Activated CD4-positive, alpha-beta T cell treated with anti-CD3 and anti-CD28 coated beads for 4 hours (primary cell): Measurements from ENCODE around the gene MAP3K4.

ENCODE experiments used
- DNase-seq, 2 donors: peaks; one replicate each; pipeline ENCODE4 v3.0.0-alpha.2; 2020

The MAP3K4 gene

DNA sequence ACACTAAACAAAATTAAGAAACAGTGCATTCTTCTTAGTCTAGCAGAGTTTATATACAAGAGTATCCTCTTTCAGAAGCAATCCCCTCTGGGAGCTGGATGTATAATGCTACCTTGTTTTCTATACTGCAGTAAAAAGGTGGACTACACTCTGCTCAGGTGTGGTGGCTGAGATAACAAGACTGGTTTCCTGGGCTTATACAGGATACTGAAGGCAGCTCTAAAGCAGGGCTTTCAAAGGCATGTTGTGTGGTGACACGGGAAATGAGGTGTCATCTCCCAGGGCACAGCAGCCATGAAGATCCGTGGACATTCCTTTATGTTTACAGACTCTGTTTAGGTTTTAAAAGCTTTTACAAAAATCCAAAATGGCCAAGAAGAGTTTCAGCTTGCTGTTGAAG lies 136.7 kb downstream of the MAP3K4 start:
- DNase-seq, result no peak

DNA sequence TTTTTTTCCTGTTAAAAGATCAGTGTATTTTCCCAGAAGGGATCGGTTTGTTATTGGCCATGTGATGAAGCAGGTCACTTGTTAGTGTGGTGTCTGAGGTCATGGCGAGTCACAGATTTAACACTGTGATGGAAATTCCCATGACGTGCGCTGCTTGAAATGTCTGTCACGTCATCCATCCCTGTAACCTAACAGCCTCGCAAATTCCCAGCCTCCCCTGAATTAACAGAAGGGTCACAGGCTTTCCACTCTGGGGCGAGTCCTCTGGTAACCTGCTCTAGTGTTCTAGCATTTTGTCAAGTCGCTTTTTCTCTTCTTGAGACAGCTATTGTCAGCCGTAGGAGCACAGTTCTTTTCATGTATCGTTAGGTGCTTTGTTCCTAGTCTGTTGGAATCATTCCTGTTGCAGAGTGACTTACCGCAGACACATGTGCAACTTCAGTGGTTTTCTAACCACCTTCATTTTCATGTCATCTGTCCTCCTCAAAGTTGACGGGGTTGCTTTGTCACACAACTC lies 137.2 kb downstream of the MAP3K4 start:
- peak; percentile 20 to 44 for DNase-seq

DNA sequence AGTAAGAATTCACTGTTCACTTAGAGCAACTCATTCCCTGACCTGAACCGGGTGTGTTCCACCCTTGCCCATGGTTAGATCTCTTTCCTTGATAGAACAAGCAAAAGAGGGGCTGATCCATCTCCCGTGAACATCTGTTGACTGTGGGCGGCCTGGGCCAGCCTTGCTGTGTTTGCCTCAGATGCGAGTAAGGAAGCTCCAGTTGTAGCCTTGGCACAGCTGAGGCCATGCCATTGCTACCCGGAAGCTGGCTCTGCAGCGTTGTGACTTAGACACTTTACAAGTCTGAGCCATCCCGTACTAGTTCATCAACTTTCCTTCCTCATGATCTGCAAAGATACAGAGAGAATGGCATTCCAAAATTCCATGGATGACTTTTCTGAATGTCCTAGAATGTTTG lies 139.0 kb downstream of the MAP3K4 start:
- DNase-seq, result no peak

DNA sequence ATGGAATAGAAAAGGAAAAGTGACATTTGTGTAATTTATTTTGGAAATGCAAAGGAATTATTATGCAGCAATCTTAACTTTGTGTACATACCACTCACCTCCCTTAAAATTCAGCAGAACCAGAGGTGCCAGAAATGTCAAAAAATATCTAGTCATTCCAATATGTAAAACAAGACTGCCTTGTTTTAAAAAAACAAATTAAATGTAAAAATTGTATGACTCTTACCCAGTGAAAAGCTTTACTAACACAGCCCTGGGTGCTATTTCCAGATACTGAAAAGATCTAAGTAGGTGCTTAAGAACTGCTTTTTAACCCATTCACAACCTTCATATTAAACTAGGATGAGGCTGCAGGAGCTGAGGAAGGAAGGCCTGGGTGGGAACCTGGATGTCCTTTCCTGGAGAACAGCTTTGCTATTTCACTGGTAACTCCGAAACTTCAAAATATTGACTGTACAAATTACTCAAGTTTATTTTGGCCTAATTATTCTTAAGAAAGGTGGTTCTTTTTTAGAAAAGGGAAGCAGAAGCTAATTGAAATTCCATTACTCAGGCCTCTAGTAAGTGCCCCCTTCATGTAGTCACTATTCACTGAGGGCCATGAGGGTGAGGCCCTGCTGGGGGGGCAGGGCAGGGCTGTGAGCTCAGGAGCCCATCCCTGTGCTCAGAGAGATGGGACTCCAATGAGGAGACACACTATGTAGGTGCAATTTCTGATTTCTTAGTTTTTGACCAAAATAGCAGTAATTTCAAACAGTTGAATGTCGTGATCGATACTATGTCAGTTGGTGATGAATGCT lies 139.6 kb downstream of the MAP3K4 start:
- DNase-seq, result no peak

DNA sequence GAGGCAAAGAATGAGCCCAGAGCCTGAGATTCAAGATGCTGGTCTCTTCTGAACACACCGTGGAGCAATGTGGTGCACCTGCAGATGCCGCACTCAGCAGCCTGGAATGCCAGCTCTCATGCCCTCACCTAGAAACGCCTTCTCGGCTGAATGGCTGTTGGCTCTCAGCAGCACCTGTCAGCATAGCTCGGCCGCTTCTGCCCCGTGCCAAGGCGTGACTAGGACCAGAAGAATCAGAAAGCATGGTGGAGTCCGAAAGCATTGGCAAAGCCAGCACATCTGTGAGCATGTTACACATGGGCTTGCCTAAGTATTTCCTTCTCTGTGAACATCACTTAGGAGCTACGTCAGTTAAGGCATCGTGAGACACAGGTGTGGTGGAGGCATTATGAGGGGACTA lies 140.8 kb downstream of the MAP3K4 start:
- DNase-seq, result no peak

DNA sequence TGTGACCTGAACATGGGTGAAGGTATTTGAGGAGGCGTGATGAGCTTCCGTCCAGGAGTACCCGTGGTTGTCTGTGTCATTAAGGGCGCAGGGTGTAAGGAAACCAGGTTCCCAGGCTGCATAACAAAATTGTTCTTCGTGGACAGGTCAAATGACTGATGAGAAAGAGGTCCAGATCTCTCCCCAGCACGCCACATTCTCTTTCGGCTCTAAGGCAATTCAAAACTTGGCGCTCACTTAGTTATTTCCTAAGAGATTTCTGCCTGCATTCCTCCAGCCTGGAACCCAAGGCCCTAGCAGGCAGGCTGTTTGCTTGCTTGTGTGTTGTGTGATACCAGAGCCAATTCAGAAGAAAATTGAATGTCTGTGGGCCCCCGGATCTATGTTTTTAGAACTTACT lies 142.4 kb downstream of the MAP3K4 start:
- no peak for DNase-seq

DNA sequence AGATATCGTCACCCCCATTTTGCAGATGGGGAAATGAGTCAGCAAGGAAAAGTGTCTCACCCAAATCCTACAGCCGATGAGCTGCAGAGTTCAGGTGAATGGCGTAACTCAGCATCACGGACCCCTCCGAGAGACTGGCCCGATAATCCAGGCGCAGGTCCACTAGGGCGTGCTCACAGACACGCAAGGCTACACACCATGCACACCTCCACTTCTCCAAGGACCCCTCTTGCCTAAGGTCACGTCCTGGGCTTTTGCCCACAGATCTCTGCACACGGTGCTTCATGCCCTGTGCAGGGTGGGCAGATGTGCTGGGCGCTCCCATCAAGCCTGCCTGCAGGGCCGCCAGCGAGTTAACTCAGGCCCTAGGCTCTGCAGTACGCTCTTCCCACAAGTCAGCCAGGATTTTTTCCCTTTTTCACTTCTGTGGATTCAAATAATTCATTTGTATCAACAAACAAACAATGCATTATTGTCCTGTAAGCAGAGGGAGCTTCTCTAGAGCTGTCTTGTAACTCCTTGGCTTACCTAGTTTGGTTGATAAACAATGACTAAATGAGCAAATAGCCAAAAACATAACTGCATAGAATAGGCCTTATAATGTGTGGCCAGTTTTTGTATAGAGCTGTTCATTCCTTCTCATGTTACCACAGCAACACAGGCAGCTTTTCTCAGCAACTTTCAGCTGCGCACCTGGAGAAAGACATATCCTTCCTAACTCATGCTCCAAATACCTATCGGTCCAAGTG lies 143.2 kb downstream of the MAP3K4 start:
- DNase-seq, result no peak

DNA sequence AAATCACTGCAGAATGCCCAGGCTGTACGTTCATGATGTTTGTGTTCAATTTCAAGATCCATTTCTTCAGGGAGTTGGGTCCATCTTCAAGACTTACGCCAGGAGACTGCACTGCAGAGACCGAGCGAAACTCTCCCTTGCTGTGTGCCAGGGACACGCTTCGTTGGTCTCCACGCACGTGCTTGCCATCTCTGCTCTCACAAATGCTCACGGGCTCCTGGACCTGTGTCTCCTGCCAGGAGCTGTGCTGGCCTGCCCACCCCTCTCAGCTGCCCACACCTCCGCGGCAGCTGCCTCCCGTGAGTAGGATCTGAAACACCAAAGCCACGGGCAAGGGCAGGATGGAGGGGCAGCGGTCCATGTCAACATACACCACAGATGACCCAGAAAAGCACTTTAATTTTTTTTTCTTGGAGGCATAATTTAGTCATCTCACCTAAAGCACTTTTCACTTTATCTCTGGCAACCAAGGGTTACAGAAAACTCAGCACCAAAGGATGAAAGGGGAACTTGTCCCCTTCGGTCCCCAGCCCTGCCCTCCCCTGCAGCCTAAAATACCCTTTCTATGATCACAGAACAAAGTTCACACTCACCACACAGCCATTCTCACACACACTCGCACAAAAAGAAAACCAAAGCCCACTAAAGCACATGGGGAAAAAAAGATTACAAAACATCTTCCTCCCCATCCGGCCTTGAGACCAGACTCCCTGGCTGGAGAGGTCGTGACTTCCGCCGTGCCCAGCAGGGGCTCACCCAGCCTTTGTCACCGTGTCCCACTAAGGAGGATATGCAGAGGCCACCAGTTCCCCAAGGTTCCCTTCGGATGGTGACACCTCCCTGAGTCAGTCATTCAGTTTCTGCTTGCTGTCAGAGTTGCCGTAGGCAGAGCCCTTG lies 144.4 kb downstream of the MAP3K4 start:
- no peak for DNase-seq

DNA sequence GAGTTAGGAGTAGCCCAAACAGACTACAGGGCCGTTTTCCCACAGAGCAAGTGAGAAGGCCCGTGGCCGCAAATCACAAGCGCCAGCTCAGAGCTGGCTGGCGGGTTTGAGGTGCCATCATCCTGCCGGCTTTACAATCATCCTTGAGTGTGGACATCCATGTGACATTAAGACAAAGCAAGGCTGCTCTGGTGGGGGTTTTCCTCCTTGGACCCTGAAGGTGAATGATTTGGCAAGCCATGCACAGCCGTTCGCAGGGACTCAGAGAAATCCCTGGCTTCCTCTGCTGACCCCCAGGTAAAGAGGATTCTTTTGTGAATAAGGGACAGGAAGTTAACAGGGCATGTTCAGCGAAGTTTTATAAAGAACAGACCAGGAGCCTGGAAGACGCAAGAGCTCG lies 145.1 kb downstream of the MAP3K4 start:
- no peak for DNase-seq

DNA sequence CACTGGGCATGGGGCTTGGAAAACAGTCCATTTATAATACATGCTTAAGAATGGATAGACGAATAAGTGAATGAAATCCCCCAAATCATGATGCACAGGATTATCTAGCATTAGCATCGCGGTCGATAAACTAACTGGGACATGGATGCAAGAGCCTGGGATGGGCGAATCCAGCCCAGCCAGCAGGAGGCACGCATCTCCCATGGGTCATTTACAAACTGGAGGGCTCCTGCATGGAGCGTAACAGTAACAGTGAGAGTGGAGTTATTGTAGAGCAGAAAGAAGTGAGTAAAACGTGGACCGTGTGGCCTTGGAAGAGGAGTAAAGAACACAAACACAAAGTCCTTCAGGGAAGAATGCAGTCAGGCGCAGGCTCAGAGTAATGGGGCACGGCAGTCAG lies 145.8 kb downstream of the MAP3K4 start:
- no peak for DNase-seq

DNA sequence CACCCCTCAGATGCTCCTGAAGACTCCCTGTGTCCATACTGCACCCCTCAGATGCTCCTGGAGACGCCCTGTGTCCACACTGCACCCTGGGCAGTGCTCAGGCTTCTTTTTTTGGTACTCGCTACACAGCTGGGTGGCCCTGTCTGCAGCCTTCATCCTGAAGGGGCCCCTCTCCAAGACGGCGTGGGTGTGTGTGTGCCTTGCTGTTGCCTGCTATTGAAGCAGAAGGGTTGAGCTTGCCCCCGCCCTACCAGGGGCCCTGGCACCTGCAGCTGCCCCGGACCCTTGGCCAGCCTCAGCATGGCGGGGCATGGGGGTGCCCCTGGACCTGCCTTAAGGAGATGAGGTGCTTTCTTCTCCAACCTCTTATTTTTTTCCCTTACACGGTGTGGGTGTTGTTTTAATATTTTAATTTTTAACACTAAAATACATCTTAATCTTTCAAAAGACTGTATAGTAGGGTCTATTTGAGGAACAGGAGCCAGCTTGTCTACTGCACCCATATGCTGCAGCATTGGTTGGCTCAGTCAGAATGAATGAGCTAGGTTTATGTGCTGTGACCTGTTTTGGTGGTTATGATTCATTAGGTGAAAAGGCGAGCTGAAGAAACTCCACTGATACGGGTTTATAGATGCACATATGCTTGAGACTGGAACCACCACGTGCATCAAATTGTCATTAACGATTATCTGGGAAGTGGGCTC lies 146.4 kb downstream of the MAP3K4 start:
- DNase-seq, result no peak

DNA sequence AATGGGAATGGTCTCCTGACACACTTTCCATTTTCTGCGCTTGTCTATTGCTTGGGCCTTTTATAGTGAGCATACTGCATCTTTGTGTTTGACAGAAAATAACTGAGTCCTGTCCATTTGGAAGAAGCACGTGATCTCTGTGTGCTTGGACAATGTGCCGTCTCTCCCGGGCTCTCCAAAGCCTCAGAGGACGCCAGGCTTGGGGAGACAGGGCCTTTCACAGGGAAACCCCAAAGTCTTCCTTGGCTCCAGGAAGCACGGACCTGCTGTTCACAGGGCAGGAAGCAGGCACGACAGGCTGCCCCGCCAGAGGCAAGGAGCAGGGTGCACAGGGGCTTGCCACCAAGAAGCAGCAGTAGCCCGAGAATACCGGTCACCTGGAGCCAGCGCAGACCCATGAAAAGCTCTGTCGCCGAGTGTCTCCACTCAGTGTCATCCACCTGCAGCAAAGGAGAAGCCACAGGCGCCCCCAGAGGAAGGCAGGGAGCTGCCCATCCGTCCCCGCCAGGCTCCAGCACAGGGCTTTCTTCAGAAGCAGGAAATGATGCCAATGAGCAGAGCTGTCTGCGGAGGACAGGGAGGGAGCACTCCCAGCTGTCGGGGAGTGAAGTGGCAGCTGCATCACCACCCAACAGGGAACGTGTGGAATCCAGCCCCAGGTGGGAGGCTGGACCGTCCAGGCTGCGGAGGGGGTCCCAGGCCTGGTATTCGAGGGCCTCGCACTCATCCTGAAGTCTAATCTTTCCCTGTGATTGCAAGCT lies 147.2 kb downstream of the MAP3K4 start:
- DNase-seq, result no peak

DNA sequence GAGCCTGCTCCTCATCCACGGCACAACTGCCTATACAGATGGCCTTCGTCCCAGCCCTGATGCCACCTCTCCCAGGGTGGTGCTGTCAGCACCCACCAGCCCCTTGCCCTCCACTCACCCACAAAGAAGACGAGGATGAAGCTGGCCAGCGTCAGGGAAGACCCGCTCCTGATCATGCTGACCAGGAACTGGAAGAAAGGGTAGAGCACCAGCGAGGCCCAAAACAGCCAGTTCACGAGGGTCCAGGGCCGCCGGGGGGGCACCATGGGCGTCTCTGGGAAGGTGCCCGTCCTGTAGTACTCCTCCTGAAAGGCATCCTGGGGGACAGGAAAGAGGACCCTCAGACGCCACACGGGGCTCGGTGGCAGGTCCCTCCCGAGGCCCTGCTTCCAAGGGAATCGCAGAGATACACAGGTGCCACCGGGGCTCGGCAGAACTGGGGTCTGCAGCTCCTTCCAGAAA lies 147.8 kb downstream of the MAP3K4 start:
- no peak for DNase-seq

DNA sequence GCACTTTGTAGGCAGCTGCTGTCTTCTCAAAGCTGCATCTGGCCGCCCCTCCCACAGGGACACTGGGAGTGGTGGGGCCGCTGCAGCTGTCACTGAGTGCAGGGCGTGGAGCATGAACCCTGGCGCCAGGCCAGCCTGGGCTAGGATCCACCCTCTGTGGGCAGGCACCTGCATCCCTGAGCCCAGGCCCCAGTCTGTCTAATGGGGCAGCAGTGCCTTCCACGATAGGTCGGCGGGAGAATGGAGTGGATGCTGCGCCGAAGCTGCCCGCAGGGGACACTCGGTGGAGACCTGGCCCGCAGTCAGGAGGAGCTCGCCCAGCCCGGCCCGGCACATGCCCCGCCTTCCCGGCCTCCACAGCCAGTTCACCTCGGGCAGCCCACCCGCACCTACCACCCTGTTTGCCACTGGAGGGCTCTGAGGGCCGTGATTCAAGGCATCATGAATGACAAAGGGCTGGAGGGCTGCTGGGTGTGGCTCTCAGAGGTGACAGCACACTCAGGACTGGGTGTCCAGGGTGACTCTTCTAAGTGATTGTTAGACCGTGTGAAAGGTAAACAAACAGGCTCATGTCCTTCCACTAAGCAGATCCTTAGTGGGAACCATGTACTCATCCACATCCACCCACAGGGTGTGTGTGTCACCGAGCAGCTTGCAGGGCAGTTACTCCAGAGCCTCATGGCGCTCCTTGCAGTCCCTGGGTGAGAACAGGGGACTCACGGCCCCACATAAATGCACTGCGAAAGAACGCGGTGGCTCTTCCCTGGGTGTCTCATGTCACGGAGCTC lies 148.4 kb downstream of the MAP3K4 start:
- DNase-seq, result no peak

DNA sequence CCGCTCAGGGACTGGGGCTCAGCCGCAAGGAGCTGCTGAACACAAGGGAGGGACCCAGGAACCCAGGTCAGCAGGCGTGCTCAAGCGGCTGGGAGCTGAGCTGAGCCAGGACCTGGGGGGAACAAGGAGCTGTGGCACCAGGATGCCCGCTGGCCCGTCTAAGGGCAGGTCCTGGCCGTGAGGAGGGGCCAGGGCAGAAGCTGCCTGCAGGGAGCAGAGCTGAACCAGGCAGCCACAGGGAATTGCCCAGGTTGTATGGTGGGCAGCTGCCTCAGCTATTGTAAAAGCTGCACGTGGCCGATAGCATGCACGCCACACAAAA lies 148.9 kb downstream of the MAP3K4 start:
- DNase-seq, result no peak

DNA sequence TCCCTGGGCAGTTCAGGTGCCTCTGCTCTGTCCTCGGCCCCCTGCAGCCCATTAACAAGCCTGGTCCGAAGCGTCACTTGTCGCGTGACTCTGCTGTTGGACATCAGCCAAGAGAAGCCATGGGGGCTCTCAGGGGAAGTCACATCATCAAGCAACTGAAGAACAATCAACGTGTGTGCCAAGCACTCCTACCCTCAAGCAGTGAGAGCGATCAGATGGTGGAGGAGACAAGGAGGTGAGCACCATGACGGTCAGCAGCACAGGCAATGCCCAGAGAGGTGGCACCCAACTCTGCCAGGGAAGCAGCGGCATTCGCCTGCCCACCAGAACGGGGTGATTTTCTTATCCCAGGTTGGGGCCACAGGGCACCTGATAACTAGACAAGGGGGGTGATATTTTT lies 149.6 kb downstream of the MAP3K4 start:
- no peak for DNase-seq

DNA sequence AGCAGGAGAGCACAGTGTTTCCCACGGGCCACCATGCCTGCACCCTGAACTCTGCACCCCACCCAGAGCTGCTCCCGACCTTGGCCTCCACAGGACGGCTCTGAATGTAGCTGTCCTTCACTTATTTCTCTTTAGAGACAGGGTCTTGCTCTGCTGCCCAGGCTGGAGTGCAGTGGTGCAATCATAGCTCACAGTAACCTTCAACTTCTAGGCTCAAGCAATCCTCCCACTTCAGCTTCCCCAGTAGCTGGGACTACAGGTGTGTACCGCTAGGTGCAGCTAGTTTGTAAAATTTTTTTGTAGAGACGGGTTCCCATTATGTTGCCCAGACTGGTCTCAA lies 151.4 kb downstream of the MAP3K4 start:
- no peak for DNase-seq

DNA sequence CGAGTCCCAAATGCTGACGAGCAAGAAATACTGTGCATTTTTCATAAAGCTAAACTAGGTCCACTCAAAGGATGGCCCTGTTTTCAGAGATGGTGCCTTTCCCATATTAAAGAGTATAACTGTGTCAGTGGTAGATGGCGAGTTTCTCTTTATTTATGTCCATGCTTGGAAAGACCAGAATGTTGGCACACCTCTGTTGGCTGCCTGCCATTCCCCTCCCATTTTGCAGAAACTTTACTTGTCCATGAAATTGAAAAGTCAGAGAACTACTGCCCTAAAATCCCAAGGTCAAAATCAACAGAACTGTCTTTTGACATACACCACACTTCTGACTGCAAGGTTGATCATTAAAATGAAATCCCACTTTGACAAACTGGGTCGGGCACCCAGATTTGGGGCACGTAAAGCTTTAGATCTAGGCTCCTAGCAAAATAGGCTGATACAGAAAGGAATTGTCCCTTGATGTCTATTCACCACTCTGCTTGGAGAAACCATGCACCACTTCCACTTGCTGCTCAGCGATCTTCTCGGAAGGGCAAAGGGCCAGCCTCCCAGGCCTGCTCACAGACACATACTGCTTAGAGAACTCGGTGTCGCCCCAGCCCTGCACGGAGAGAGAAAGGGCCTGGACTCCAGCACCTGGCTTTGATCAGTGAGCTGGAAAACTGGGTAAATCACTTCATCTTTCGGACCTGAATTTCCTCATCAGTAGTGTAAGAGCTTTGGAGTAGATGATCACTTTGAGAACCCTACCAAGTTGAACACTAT lies 152.3 kb downstream of the MAP3K4 start:
- DNase-seq, result no peak

DNA sequence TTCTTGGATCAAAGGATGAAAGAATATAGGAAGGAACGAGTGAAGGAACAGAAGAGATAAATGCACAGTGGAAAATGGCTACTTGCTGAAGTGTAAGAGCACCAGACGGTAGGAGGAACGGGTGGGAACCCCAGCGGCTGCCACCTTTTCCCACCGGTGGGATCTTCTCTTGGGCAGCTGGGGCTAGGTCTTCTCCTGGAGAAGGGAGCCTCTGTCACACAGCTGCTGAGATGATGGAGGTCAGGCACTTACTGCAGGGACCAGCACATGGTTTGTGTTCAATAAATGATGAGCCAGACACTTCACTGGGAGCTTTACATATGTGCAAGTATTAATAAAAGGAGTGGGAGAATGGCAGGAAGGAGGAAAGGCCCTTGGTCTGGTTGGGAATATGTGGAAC lies 158.6 kb downstream of the MAP3K4 start:
- DNase-seq, result no peak

DNA sequence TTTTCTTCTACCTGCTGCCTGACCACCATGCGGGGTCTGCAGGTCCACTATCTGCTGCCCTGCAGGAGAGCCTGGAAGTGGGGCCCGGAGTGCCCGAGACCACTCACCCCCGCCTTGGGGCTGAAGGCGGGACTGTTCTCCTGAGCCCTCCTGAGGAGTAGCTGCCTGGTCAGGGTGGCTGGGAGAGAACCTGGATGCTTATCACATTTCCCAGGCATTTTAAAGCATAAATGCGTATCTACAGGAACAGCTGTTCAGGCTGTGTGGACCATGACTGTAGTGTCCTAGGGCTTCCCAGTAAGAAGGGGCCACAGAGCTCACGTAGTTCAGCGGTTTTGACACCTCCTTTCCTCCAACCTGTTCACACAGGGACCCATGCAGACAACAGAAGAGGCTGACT lies 159.0 kb downstream of the MAP3K4 start:
- no peak for DNase-seq
